Natural killer cell treated with Interleukin-12 subunit alpha and Interleukin-12 subunit beta and Interleukin-15 and Interleukin-18, amount 100 ng/mL, for 72 hours (primary cell): ENCODE data around the gene P2RY8. TPM values are rescaled to one million over a fixed set of nuclear protein-coding genes. Genes with fewer than 3 reads are reported as not detected.
A peak's percentile ranks its signal among the peaks of the same experiment; 100 is the strongest.

Experiments used
- ATAC-seq, 2 donors: fragments of 150-1000 bp; cut with Tn5 transposase in 1 of 2; sonication (Bioruptor Pico), chemical (Tn5 transposase) in 1 of 2; 2 replicates each; pipeline ENCODE4 v1.10.0; 2021
- DNase-seq: peaks from one replicate; pipeline ENCODE4 v3.0.0; 2022; ENCODE audit warnings: low spot score
- H3K27ac Mint-ChIP-seq, 2 donors: 1 replicate in 1 of 2; 2 replicates in 1 of 2; pipeline ENCODE4 v1.8.0; 2022; ENCODE audit warnings: mixed read lengths in 2 of 2, mild to moderate bottlenecking in 1 of 2, moderate library complexity in 1 of 2
- H3K27me3 Mint-ChIP-seq, 2 donors: 1 replicate in 1 of 2; 2 replicates in 1 of 2; pipeline ENCODE4 v1.8.0; 2022; ENCODE audit warnings: mixed read lengths in 2 of 2
- H3K36me3 Mint-ChIP-seq: one replicate; pipeline ENCODE4 v1.8.0; 2022; ENCODE audit warnings: mixed read lengths
- H3K4me1 Mint-ChIP-seq, 2 donors: 1 replicate in 1 of 2; 2 replicates in 1 of 2; pipeline ENCODE4 v1.8.0; 2022; ENCODE audit warnings: low read depth in 2 of 2, mixed read lengths in 2 of 2, mild to moderate bottlenecking in 1 of 2
- H3K4me3 Mint-ChIP-seq: one replicate; pipeline ENCODE4 v1.8.0; 2022; ENCODE audit warnings: mixed read lengths
- H3K9me3 Mint-ChIP-seq: 2 replicates; pipeline ENCODE4 v1.8.0; 2022; ENCODE audit warnings: mixed read lengths
- total RNA-seq, 2 donors: library from RNA; stranded (reverse); gene quantifications; one replicate each; pipeline ENCODE4 v1.2.3, GENCODE V29; 2022

P2RY8 gene
- total RNA-seq, 2 donors from 2014 or later: 19.5 to 59.1 TPM

DNA sequence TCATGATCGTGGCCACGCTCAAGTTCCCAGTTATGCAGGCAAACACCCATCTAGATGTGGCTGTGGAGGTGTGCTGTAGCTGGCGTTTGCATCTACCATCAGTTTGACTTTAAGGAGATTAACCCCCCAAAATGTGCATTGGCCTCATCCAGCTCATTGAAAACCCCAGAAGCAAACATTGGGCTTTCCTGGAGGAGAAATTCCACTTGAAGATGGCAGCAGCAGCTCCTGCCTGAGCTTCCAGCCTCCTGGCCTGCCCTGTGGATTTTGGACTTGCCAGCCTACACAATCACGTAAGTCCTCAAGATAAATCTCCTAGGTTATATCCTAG is 114.9 kb downstream of the P2RY8 start:
- Mint-ChIP-seq H3K36me3 (peaks cover 51% of the 10 kb centered on the region), H3K4me1 (peaks cover 15 to 21% of the 10 kb centered on the region in 2 donors), H3K4me3 (no peak overlapping the region), H3K27ac (no peak overlapping the region), H3K9me3 (peaks cover 18% of the 10 kb centered on the region), H3K27me3 (no peaks in the 10 kb centered on the region)
- no peak for ATAC-seq
- no peak for DNase-seq

DNA sequence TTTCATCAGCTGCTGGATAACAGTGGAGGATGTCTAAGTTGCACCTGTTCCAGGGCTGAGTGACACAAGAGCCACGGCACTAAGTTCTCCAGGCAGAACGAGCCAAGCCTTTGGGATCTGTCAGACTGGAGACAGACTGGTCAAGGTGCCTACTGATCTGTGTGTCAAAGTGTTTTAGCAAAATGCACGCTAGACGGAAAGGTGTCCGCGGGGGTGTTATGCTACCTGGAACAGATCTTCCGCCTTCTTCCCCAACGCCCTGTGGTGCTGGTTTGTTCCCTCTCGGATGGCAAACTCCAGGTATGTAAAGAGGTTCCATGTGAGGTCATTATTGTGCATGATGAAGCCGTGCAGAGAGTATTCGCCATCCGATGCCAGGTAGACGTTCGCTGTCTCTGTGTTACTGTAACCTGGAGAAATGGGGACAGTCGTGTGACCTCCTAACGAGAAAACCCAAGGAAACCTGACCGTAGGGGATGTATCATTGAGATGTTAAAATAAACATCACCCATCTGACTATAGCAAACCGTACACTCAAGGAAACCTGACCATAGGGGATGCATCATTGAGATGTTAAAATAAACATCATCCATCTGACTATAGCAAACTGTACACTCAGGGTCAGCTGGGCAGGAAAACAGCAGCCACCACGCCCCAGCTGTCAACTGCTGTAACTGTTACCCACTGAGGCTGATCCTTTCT is 115.4 kb downstream of the P2RY8 start:
- H3K27ac Mint-ChIP-seq: no peak overlapping the region
- peaks cover 15 to 21% of the 10 kb centered on the region in 2 donors for H3K4me1 Mint-ChIP-seq
- no peaks in the 10 kb centered on the region for H3K27me3 Mint-ChIP-seq
- peaks cover 46% of the 10 kb centered on the region for H3K36me3 Mint-ChIP-seq
- DNase-seq: no peak
- ATAC-seq: no peak
- no peak overlapping the region for H3K4me3 Mint-ChIP-seq
- H3K9me3 Mint-ChIP-seq: peaks cover 18% of the 10 kb centered on the region

DNA sequence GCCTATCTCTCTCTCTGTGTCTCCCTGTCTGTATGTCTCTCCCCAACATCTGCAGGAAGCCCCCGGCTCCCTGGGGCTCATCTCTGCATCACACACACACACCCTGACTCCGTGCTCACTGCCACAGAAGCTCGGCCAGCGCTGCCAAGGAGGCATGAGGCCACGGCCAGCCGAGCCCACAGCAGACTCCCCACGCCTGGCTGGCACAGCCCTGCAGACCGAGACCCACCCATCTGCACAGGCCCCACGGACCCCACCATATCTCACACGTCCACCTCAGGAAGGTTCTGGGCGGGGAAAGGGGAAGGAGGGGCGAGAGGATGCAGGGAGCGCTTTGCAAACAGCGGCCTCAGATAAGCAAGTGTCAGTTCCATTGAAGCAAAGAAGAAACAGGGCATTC is 116.6 kb downstream of the P2RY8 start:
- ATAC-seq: peak in 1 of 2 donors; percentile 19
- Mint-ChIP-seq H3K4me1 (peaks cover 15 to 21% of the 10 kb centered on the region in 2 donors), H3K9me3 (peaks cover 18% of the 10 kb centered on the region), H3K36me3 (peaks cover 39% of the 10 kb centered on the region), H3K27ac (peak overlapping the region in 1 of 2 donors; percentile 5), H3K27me3 (no peaks in the 10 kb centered on the region), H3K4me3 (no peak overlapping the region)
- DNase-seq: no peak

DNA sequence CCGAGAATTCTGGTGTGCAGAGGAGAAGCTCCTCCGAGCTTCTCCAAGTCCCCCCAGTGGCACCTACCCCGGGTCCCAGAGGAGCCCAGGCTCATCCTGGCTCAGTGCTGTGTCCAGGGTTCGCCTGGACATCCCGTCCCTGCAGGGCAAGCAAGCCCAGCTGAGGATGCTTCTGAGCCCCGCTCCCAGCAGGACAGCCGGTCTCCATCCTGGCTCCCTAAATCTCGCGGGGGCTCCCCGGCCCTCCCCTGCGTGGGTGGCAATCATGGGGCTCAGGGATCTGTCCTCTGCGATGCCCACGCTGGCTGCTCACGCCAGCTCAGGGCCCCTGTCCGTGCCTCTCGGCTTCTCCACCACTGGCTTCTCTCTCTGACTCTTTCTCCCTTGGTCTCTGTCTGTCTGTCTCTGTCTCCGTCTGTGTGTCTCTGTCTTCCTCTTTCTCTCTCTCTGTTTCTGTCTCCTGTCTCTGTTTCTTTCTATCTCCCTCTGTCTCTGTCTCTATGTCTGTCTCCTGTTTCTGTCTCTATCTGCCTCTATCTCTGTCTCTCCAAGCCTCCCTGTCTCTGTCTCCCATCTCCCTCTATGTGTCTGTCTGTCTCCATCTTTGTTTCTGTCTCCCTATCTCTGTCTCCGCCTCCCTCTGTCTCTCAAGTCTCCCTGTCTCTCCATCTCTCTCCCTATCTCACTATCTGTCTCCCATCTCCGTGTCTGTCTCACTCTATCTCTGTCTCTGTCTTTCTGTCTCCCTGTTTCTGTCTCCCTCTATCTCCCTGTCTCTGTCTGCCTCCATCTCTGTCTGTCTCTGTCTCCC is 117.2 kb downstream of the P2RY8 start:
- ATAC-seq (peak; percentile 2 to 16), DNase-seq (no peak)
- Mint-ChIP-seq H3K4me3 (no peak overlapping the region), H3K9me3 (peaks cover 15% of the 10 kb centered on the region), H3K27me3 (no peaks in the 10 kb centered on the region), H3K36me3 (peaks cover 33% of the 10 kb centered on the region), H3K27ac (peak overlapping the region in 1 of 2 donors; percentile 5), H3K4me1 (peaks cover 12 to 18% of the 10 kb centered on the region in 2 donors)

DNA sequence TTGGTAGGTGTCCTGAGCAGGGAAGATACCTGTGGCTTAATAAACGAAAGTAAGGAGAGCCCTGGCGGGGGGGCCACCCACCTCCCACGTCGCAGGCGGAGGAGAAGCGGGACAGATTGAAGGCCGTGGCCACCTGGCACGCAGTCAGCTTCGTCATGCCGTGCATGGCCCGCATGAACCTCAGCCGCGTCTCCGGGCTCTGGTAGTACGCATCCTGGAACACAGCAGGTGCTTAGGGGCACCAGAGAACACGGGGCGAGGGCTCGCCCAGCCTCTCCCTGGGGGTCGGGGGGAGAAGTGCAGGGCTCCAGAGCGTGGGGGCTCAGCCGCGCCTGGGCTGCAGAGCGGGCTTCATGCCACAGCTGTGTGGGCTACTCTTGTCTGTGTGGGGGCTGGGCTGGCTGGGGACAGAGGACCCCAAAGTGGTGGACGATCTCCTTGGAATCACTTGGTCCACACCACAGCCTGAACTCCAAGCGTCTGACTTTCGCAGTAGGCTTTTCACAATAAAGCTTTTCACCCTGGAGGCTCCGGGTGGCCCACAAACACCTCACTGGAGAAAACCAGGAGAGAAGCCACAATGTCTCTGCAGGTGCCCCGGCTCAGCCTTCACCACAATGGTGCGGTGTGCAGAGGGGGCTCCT is 118.0 kb downstream of the P2RY8 start:
- no peak overlapping the region for H3K4me3 Mint-ChIP-seq
- H3K4me1 Mint-ChIP-seq: peaks cover 7 to 14% of the 10 kb centered on the region in 2 donors
- no peaks in the 10 kb centered on the region for H3K27me3 Mint-ChIP-seq
- peaks cover 27% of the 10 kb centered on the region for H3K36me3 Mint-ChIP-seq
- no peak for ATAC-seq
- no peak overlapping the region for H3K27ac Mint-ChIP-seq
- DNase-seq: no peak
- peaks cover 8% of the 10 kb centered on the region for H3K9me3 Mint-ChIP-seq

DNA sequence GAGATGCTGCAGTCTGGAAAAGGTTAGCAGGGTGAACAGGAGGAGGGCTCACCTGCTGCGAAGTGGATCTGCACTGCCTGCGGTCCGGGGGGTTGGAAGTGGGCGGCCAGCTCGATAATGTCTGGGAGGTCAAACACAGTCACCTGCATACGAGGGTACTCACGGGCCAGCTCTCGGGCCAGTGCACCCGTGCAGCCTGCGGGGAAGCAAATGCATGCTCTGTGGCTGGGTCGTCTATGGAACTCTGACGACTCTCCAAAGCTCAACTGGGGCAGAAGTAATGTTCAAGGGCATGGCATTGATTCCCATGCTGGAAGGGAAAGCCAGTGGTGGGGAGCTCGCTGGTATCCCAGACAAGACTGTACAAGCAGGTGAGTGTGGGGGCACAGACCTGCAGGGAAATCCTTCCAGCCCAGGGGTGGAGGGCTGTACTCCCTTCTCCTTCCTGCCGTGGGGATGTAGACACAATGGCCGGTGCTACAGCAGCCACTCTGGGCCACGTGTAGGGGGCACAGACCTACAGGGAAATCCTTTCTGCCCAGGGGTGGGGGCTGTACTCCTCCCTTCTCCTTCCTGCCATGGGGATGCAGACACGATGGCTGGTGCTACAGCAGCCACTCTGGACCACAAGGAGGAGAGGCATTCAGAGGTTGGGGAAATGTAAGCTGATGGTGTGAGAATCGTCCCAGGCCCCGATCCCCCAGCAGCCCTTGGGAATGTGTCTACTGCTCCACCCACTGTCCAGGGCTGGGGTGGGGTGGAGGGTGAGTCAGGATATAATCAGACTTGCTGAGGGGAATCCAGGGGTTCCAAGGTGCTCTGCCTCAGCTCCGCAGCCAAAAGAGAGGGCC is 118.8 kb downstream of the P2RY8 start:
- Mint-ChIP-seq H3K27me3 (no peaks in the 10 kb centered on the region), H3K36me3 (peaks cover 26% of the 10 kb centered on the region), H3K4me3 (no peak overlapping the region), H3K9me3 (no peaks in the 10 kb centered on the region), H3K27ac (no peak overlapping the region), H3K4me1 (peaks cover 7 to 11% of the 10 kb centered on the region in 2 donors)
- DNase-seq (no peak), ATAC-seq (no peak)

DNA sequence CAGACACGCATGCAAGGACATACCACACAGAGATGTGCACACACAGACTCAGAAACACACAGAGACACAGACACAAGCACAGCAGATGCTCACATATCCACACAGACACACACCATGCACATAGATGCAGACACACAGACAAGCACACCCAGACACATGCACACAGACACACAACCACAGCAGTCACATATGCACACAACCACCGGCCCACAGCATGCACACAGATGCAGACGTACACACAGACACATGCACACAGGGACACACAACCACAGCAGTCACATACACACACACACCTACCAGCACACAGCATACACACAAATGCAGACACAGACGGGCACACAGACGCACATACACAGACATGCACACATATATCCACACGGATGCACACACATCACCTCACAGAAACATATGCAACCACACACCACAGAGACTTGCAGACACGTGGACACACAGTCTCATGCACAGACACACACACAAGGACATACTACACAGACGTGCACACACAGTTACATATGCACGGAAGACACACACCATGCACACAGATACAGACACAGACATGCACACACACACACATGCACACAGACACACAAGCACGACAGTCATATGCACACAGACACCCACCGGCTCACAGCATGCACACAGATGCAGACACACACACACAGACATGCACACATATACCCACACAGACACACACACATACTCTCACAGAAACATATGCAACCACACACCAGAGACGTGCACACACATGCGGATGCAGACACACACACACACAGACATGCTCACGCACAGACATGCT is 119.8 kb downstream of the P2RY8 start:
- Mint-ChIP-seq H3K4me1 (peaks cover 7 to 11% of the 10 kb centered on the region in 2 donors), H3K27ac (no peak overlapping the region), H3K4me3 (no peak overlapping the region), H3K27me3 (no peaks in the 10 kb centered on the region), H3K36me3 (peaks cover 26% of the 10 kb centered on the region), H3K9me3 (no peaks in the 10 kb centered on the region)
- DNase-seq (no peak), ATAC-seq (no peak)

DNA sequence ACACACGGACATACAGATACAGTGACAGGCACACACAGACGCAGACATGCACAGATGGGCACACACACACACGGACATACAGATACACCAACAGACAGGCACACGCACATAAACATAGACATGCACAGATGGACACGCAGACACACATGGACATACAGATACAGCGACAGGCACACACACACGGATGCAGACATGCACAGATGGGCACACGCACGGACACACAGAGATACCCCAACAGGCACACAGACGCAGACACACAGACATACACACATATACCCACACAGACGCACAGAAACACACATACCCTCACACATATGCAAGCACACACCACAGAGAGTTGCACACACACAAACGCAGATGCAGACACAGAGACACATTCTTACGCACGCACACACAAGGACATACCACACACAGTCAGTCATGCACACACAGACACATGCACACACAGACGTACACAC is 120.6 kb downstream of the P2RY8 start:
- H3K9me3 Mint-ChIP-seq: no peaks in the 10 kb centered on the region
- no peak overlapping the region for H3K4me3 Mint-ChIP-seq
- no peaks in the 10 kb centered on the region for H3K27me3 Mint-ChIP-seq
- H3K27ac Mint-ChIP-seq: no peak overlapping the region
- peaks cover 7 to 11% of the 10 kb centered on the region in 2 donors for H3K4me1 Mint-ChIP-seq
- DNase-seq (no peak), ATAC-seq (no peak)
- H3K36me3 Mint-ChIP-seq: peaks cover 19% of the 10 kb centered on the region

Other genes starting within 250 kb of the P2RY8 start
- 10 to 100 TPM; 13.1 to 29.2 TPM for gene IL3RA, start 200.4 kb downstream of the P2RY8 start, total RNA-seq
- gene SLC25A6, start 145.1 kb downstream of the P2RY8 start, total RNA-seq: 100 to 1,000 TPM; 224 to 343 TPM
- gene ASMTL, start 84.3 kb downstream of the P2RY8 start, total RNA-seq: 10 to 100 TPM; 84.8 to 94.2 TPM
- gene AKAP17A, start 54.4 kb upstream of the P2RY8 start, total RNA-seq: 10 to 100 TPM; 74.3 to 98.4 TPM
- 1 to 10 TPM; 1.7 to 1.8 TPM for gene ASMT, start 77.9 kb upstream of the P2RY8 start, total RNA-seq